GM12878 (cell line): Measurements from ENCODE around the gene ATP2B1. TPM values are rescaled to one million over a fixed set of nuclear protein-coding genes. Genes with fewer than 3 reads are reported as not detected.

Source experiments
- ATF2 ChIP-seq: IDR thresholded peaks from 2 replicates; pipeline ENCODE4 v1.6.1; 2012; ENCODE audit warnings: low read length, inconsistent platforms
- ATF3 ChIP-seq: IDR thresholded peaks from 2 replicates; pipeline ENCODE4 v1.6.1; 2011; ENCODE audit warnings: low read depth, mild to moderate bottlenecking, low read length, moderate library complexity, borderline replicate concordance; ENCODE audit errors: extremely low read depth
- ATF7 ChIP-seq: fragments of 450-650 bp; IDR thresholded peaks from 2 replicates; pipeline ENCODE4 v1.6.1; 2016; ENCODE audit warnings: low read depth, mild to moderate bottlenecking
- BCLAF1 ChIP-seq: fragments of 450-650 bp; IDR thresholded peaks from 2 replicates; pipeline ENCODE4 v1.6.1; 2017; ENCODE audit warnings: antibody characterized with exemption, mild to moderate bottlenecking, moderate library complexity
- CBFB ChIP-seq: IDR thresholded peaks from 2 replicates; pipeline ENCODE4 v1.6.1; 2016; ENCODE audit warnings: antibody characterized with exemption, low read depth
- CBX3 ChIP-seq: fragments of 200-600 bp; sonication (generic); IDR thresholded peaks from 2 replicates; pipeline ENCODE4 v1.6.1; 2016; ENCODE audit warnings: low read depth, borderline replicate concordance
- CEBPZ ChIP-seq: fragments of 150-350 bp; IDR thresholded peaks from 2 replicates; pipeline ENCODE4 v1.6.1; 2016; ENCODE audit warnings: low read depth, low read length
- CHD1 ChIP-seq: IDR thresholded peaks from 2 replicates; pipeline ENCODE4 v1.6.1; 2012; ENCODE audit warnings: low read depth, low read length, improper control_type of control experiment
- DPF2 ChIP-seq: fragments of 450-650 bp; IDR thresholded peaks from 2 replicates; pipeline ENCODE4 v1.6.1; 2017; ENCODE audit warnings: mild to moderate bottlenecking
- HCFC1 ChIP-seq: fragments of 150-350 bp; IDR thresholded peaks from 2 replicates; pipeline ENCODE4 v1.6.1; 2014; ENCODE audit warnings: low read length
- IKZF2 ChIP-seq, 2 experiments: fragments of 450-650 bp; IDR thresholded peaks; 2 replicates each; pipeline ENCODE4 v1.6.1; 2017; ENCODE audit warnings: mild to moderate bottlenecking in 2 of 2, moderate library complexity in 2 of 2
- NR2F1 ChIP-seq: fragments of 450-650 bp; conservative IDR thresholded peaks from 2 replicates; pipeline ENCODE4 v1.6.1; 2017; ENCODE audit warnings: mild to moderate bottlenecking
- PAX5 ChIP-seq: IDR thresholded peaks from 2 replicates; pipeline ENCODE4 v1.6.1; 2011; ENCODE audit warnings: low read depth, low read length, borderline replicate concordance
- POLR2AphosphoS5 ChIP-seq: IDR thresholded peaks from 2 replicates; pipeline ENCODE4 v1.6.1; 2011; ENCODE audit warnings: mild to moderate bottlenecking, low read length, inconsistent platforms
- RELB ChIP-seq: fragments of 450-650 bp; IDR thresholded peaks from 2 replicates; pipeline ENCODE4 v1.6.1; 2017; ENCODE audit warnings: low read depth, mild to moderate bottlenecking, moderate library complexity
- SIX5 ChIP-seq: IDR thresholded peaks from 2 replicates; pipeline ENCODE4 v1.6.1; 2011; ENCODE audit warnings: mild to moderate bottlenecking, low read depth, low read length, moderate library complexity; ENCODE audit not compliant: severe bottlenecking
- ZBED1 ChIP-seq: IDR thresholded peaks from 2 replicates; pipeline ENCODE4 v1.6.1; 2016; ENCODE audit warnings: borderline replicate concordance
- ZNF207 ChIP-seq: fragments of 450-650 bp; IDR thresholded peaks from 2 replicates; pipeline ENCODE4 v1.6.1; 2014; ENCODE audit warnings: antibody characterized with exemption, mild to moderate bottlenecking, borderline replicate concordance
- ZNF274 ChIP-seq: IDR thresholded peaks from one replicate; pipeline ENCODE4 v1.8.0; 2011; ENCODE audit not compliant: insufficient read length, insufficient read depth
- ZNF384 ChIP-seq: IDR thresholded peaks from 2 replicates; pipeline ENCODE4 v1.6.1; 2012; ENCODE audit warnings: low read depth, mild to moderate bottlenecking, low read length, improper control_type of control experiment, borderline replicate concordance
- polyA plus RNA-seq, 11 experiments: library from polyadenylated mRNA; depleted of rRNA in 4 of 11; unstranded in 6 of 11; stranded (reverse) in 5 of 11; fragments of >200 nt; fragmentation: Nextera tagmentation in 4 of 11; fragmentation: Illumina TruSeq in 1 of 11; extraction: Ambion mirVana in 4 of 11; extraction: Trizol in 1 of 11; gene quantifications; 1 replicate in 1 of 11; 2 replicates in 10 of 11; pipeline versions ENCODE4 v1.2.1 to v1.2.3, GENCODE V29; 2011 to 2016; ENCODE audit warnings: inconsistent platforms in 2 of 11, missing spikeins in 2 of 11, low read depth in 1 of 11
- total RNA-seq, 4 experiments: library from RNA; depleted of rRNA in 3 of 4; stranded (reverse); fragments of >200 nt in 3 of 4; fragmentation: Illumina TruSeq in 1 of 4; extraction: Trizol in 1 of 4; gene quantifications; 2 replicates each; pipeline versions ENCODE4 v1.2.1 to v1.2.3, GENCODE V29; 2013 to 2021

ATP2B1 gene
- total and polyA plus RNA-seq, 10 of the 15 experiments (the other 5 are each of a cell fraction or from before 2014, with no cell fraction given) = 15.9 to 67.8 (median 48.5) TPM

GRCh38 chr12:89709995-89710872 lies 1.6 kb upstream of the ATP2B1 start (continued):
- TF ChIP-seq BCLAF1 (no peak), ZNF207 (peak; percentile 4; the same call in 1 of the 2 replicates), CHD1 (0 out of 2 replicates have a peak, but pooled peaks have one; percentile 57), SIX5 (no peak), ATF2 (0 out of 2 replicates have a peak, but pooled peaks have one; percentile 18), ATF7 (no peak), NR2F1 (no peak; the same call in 1 of the 2 replicates), POLR2AphosphoS5 (peak; percentile 35), PAX5 (no peak), ZNF274 (no peak), CEBPZ (no peak), DPF2 (peak; percentile 73), RELB (peak; percentile 42; the same call in 1 of the 2 replicates), CBFB (no peak; the same call in 1 of the 2 replicates), HCFC1 (peak; percentile 7; the same call in 1 of the 2 replicates), CBX3 (no peak), ZNF384 (peak; percentile 52; the same call in 1 of the 2 replicates), IKZF2 (IDR thresholded peaks at IDR 0.05) (peak in 1 of 2 experiments; percentile 38; a peak in 1 of 4 replicates), ATF3 (no peak), ZBED1 (0 out of 2 replicates have a peak, but pooled peaks have one; percentile 68)
